GM18517 (cell line): ENCODE results near the gene WDFY2.
"Not testable (repeated sequence)": the region's sequence is repeated elsewhere in the genome, so short reads cannot be mapped to it uniquely, and the experiment has no call there.

Experiments
- ATAC-seq: cut with Tn5 transposase; IDR thresholded peaks from one replicate; pipeline ENCODE4 v1.9.1; 2021; ENCODE audit warnings: mild to moderate bottlenecking, moderate library complexity; ENCODE audit not compliant: unreplicated experiment

WDFY2 gene

GRCh38 chr13:51628059-51628852 is 44.0 kb downstream of the WDFY2 start:
- ATAC-seq, result no peak

DNA sequence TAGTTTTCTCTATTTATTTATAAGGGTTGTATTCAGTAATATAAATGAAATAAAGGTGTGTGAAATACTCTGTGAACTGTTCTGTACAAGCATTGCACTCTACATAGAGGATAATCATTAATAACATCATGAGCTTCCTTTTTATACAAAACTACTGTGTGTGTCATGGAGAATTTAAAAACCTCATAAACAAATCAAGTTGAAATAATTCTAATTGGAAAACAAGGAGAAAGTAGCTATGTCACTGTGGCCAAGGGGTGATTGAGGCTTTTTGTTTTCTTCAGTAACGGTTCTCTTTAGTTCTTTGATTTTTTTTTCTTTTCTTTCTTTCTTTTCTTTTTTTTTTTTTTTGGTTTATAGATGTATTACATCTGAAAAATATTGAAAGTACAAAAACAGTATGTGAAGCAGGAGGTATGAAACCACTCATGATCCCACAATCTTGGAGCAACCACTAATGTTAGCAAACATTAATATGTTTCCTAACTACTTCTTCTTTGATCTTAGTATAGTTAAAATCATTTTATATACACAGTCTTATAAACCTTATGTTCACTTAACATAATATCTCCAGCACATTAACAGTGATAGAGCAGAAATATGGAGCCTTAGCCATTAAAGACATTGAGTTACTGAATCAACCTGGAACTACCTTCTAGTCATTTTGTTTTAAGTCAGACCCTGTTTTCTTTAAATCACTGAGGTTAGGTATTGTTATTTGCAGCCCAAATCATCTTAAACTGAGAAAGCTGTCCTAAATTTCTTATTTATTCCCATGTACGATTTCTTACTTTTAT is 45.4 kb downstream of the WDFY2 start:
- ATAC-seq, result no peak

DNA sequence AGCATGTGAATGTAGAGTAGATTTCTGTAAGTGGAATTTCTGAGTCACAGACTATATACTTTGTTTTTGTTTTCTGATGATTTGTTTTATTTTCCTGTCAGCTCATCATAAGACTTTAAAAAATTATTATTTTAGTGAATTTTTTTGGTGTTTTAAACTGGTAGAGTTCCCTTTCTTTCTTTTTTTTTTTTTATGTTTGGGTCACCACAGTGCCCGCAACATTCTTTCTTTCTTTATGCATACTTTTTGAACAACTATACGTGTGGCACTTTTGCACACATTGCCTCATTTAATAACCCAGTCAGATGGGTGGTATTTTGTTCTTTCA is 46.0 kb downstream of the WDFY2 start:
- no peak for ATAC-seq

DNA sequence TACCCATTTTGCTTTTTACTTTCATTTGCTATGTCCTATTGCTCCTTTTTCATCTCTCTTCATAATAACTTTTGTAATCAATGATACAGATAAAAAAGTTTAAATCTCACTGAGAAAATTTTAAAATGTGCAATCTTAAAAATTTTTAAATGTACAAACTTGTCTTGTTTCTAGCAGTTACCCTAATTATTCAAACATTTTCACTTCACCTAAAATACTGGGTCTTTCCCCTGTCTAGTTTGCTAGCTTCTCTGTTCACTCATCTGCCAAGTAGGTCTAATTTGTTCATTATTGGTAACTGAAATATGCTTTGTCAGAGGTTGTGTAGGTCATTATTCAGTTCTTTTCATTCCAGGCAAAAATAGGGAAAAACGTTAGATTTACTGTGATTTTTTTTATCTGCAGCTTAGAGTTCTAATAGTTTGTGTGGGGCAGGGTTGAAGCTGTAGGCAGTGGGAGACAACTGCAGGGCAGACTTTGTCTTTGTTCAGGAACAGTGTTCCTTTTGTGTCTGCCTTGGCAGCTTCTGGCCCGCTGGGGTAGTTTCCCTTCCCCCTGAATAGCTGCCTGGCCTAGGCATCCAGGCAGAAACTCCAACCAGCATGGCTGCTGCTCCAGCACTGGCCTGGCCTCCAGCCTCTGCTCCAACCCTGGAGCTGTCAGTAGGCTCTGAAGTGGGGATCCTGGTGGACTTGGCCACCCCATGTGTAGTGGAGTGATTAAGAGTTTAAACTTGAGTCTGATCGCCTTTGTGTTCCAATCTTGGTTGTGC is 48.5 kb downstream of the WDFY2 start:
- ATAC-seq, result no peak

GRCh38 chr13:51635137-51635878 is 51.0 kb downstream of the WDFY2 start:
- ATAC-seq, result no peak

DNA sequence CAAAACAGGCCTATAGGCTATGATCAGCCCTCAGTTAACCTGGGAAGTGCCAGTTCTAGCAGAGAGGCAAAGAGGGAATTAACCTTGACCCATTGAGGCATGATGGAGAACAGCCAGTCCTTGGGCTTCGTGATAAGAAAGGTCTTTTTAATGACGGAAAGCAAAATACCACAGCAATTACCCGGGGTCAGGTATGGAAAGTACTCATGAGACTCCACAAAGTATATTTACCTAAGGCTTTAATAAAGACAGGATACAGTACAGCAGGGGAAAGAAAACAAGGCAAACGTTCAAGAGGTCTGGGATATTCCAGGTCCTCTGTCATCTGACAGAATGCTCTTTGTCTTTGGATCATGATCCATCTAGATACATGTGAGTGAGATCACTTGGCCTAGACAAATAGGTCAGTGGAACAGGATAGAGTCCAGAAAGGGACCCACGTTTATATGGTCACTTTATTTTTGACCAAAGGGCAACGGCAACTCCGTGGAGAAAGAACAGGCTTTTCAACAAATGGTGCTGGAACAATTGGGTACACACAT is 52.2 kb downstream of the WDFY2 start:
- no peak for ATAC-seq

- no peak for ATAC-seq
Measured at GRCh38 chr13:51637852-51638215, 53.6 kb downstream of the WDFY2 start.

DNA sequence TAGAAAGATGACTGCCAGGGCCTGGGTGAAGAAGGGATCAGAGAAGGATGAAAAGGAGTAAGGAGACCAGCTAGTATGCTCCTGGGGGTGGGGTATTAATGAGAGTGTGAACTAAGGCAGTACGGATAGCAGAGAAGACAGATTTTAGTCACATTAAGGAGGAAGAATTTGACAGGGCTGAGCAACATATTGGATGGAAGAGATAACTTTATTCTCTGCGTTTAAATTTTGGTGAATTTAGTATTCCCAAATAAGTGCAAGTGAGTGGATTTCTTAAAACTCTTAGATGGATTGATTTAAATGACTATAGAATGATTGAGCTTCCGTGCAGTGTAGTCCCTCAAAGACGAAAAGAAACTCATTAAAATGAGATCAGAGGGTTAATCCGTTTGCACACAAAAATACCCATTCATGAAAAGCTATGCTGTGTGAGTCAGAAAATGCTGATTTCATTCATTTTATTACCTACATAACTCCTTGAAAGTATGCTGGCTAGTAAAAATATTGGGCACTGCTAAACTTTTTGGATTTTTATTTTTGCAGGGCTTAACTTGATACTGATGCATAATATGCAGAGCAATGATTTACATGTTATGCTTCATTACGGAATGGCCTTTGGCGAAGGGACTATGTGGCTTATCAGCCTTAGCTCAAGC is 54.1 kb downstream of the WDFY2 start:
- ATAC-seq, result no peak

DNA sequence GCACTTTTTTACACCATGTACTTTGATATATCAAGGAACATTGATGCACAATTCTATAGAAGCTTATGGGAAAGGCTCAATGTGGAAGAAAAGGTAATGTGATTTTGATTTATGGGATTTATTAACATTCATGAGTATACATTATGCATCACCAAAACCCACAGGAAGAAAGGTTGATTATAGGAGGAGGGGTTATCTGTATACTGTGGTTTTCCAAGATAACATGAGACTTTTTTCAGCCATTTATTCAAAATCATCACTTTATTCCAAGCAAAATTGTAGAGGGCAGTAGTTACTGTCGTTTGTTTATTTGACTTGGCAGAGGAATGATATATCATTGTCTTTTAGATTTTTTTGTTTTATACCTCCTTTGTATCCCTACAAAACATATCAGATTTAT is 54.9 kb downstream of the WDFY2 start:
- no peak for ATAC-seq

GRCh38 chr13:51640696-51641095 is 56.4 kb downstream of the WDFY2 start:
- ATAC-seq, result not testable (repeated sequence)

- ATAC-seq, result no peak
Measured at GRCh38 chr13:51643105-51643881, 59.0 kb downstream of the WDFY2 start.

DNA sequence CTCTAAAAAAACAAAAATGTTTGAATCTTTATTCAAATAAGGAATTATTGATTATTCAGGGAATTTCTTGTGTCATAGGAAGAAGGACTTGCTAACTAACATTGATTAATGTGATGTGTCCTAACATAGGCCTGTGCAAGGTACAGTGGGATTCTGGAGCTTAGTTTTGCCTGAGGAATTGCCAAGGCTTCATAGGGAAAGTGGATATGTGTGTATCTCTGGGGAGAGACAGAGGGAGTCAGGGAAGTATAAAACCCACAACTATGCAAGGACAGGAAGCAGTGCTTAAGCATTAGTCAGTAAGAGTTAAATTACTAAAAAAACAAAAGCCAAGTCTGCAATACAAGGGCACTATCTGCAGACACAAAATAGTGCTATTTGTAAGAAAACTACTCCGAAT is 59.6 kb downstream of the WDFY2 start:
- no peak for ATAC-seq

DNA sequence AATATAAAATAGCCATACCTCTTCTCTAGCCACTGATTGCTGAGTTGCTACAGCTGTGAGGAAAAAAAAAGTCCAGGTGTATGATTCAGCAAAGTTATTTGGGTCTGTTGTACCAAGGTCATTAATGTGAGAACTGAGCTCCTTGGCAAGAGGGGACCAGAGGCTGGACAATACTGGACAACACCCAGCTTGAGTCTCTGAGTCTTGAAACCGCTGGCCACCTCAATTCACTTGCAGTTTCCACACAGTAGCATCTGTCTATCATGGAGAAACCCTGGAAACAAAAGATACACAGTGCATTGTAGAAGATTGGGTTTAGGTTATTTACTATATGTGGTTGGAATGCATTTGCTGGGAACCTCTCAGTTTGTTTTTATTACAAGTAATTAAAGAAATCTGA is 60.4 kb downstream of the WDFY2 start:
- no peak for ATAC-seq

DNA sequence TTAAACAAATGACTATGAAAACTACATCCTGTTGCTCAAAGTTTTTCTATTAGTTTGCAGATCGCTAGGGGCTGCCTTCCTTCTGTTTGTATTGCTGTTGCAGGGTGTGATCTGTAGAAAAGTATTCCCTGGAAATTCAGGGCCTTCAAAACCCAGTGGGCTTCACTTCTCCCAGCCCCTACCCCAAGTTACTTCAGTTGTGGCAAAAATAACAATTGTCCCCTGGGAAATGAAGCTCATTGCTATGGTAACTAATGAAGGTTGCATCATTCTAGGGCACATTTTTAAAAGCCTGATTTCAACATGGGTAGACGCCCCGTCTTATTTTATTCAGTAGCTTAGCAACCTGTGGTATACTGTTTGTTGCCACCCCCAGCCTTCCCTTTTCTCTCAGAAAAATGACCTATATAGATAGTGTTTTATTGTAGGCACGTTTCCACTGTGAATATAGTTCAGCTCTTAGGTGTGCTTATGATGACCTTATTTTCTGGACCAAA is 60.9 kb downstream of the WDFY2 start:
- no peak for ATAC-seq

DNA sequence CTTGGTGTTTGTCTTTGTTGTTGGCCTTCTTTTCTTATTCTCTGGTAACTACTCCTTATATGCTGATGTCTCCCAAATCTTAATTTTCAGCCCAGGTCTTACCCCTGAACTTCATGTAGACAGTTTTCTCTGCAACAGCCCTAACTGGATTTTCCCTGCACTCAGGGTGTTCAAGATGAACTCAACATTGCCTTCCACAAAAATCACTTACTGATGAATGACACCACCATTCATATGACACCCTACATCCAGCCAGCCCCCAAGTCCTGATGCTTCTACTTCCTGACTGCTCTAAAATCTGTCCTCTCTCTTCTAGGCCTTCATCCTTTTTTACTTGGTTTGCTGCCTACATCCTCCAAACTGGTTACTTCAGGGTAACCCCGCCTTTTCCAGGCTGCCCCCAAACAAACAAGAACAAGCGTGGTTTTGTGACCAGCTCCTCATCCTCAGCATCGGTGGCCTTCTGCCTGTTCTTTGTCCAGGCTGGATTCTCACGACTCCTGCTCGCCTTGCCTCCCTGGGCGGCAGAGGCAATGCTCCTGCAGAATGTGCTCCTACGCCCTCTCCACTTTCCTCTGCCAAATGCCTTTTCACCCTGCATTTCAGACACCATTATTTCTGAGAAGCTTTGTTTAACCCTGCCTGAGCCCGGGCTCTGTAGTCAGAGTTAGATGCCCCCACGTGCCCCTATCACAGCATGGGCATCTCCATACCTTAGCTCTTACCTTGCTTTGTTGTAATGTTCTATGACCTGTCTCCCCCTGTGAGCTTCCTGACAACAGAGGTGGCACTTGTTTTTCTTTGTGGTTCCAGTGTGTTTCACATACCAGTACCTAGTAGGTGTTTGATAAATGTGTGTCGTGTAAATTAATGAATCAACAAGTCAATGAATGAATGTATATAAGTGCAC is 61.8 kb downstream of the WDFY2 start:
- ATAC-seq, result no peak

DNA sequence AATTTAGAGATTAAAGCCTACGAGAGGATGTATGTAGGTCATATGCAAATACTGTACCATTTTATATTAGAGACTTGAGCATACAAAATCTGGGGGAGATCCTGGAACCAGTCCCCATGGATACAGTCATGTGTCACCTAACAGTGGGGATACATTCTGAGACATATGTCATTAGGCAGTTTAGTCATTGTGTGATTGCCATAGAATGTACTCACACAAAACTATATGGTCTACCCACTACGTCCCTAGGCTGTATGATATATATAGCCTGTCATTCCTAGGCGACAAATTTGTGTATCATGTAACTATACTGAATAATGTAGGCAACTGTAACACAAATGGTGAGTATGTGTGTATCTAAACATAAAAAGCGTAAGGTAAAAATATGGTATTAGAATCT is 62.8 kb downstream of the WDFY2 start:
- ATAC-seq, result no peak

- ATAC-seq, result not testable (repeated sequence)
Measured at GRCh38 chr13:51652193-51652592, 67.9 kb downstream of the WDFY2 start.
